RWPE1 (cell line): ENCODE measurements around the gene PES1.
"Not testable (repeated sequence)": the region's sequence is repeated elsewhere in the genome, so short reads cannot be mapped to it uniquely, and the experiment has no call there.

ENCODE experiments used
- CTCF ChIA-PET: fragments of 350-600 bp; sonication (Branson Sonifier 250); formaldehyde crosslinking; extraction: SDS; loops from one replicate; lab custom pipeline; 2021; lab: Yijun Ruan, JAX
- POLR2A ChIA-PET: fragments of 400-600 bp; formaldehyde crosslinking; extraction: SDS; loops from one replicate; lab custom pipeline; 2020; ENCODE audit warnings: antibody characterized with exemption; ENCODE audit not compliant: low non-redundant PET; lab: Yijun Ruan, JAX
- DNase-seq: peaks from one replicate; pipeline ENCODE4 v3.0.0; 2012; ENCODE audit warnings: low spot score
- H3K27ac ChIP-seq: fragments of 450-650 bp; 2 replicates; pipeline ENCODE4 v1.5.1; 2017
- CTCF ChIP-seq: fragments of 450-650 bp; conservative IDR thresholded peaks from 2 replicates; pipeline ENCODE4 v1.5.1; 2017; ENCODE audit warnings: low read depth, mild to moderate bottlenecking

PES1 gene

GRCh38 chr22:30565341-30565740, 26.4 kb downstream of the PES1 start:
- TF ChIP-seq CTCF = no peak
- H3K27ac ChIP-seq = no peak overlapping the region
- no peak for DNase-seq
- ChIA-PET POLR2A (no interaction called here), CTCF (no interaction called here)

GRCh38 chr22:30564761-30565119, 27.0 kb downstream of the PES1 start:
- CTCF ChIA-PET = no interaction called here
- no peak for TF ChIP-seq CTCF
- POLR2A ChIA-PET = no interaction called here
- DNase-seq = no peak
- H3K27ac ChIP-seq = no peak overlapping the region

- DNase-seq = no peak
- CTCF ChIA-PET = no interaction called here
- POLR2A ChIA-PET = no interaction called here
- no peak for TF ChIP-seq CTCF
- no peak overlapping the region for H3K27ac ChIP-seq
Measured at GRCh38 chr22:30564045-30564760, 27.5 kb downstream of the PES1 start.

GRCh38 chr22:30562366-30562765, 29.3 kb downstream of the PES1 start:
- no peak overlapping the region for H3K27ac ChIP-seq
- no peak for TF ChIP-seq CTCF
- peak; percentile 42 for DNase-seq
- CTCF ChIA-PET = interaction anchor here (0.5 to 1.2 kb wide), 3 partner anchors 35 to 151 kb away, joined by 3 to 4 read pairs (median 4); no protein-coding TSS in a partner anchor
- POLR2A ChIA-PET = no interaction called here

GRCh38 chr22:30561402-30562189, 30.1 kb downstream of the PES1 start:
- DNase-seq = no peak
- POLR2A ChIA-PET = no interaction called here
- CTCF ChIA-PET = interaction anchor here (0.5 to 1.2 kb wide), 3 partner anchors 36 to 152 kb away, joined by 3 to 4 read pairs (median 4); no protein-coding TSS in a partner anchor
- TF ChIP-seq CTCF = no peak
- no peak overlapping the region for H3K27ac ChIP-seq

GRCh38 chr22:30560643-30561202, 31.0 kb downstream of the PES1 start:
- CTCF ChIA-PET, DNase-seq, H3K27ac ChIP-seq, POLR2A ChIA-PET: not testable (repeated sequence)
